H1 (cell line): ENCODE data around the gene SGSM1. TPM values are rescaled to one million over a fixed set of nuclear protein-coding genes. Genes with fewer than 3 reads are reported as not detected.

Source experiments
- CTCF ChIA-PET: fragments of 300-600 bp; sonication (Branson Sonifier 250); formaldehyde crosslinking; loops from one replicate; lab custom pipeline; 2021; ENCODE audit not compliant: partially characterized antibody; lab: Charles Lee
- POLR2A ChIA-PET: fragments of 300-600 bp; sonication (Branson Sonifier 250); formaldehyde crosslinking; loops from one replicate; lab custom pipeline; 2021; ENCODE audit warnings: inconsistent platforms; ENCODE audit not compliant: partially characterized antibody; lab: Charles Lee
- DNase-seq, 2 experiments: peaks; one replicate each; pipeline versions ENCODE4 v3.0.0 to v3.0.0-alpha.2; 2010 to 2022; ENCODE audit warnings: low spot score in 2 of 2, low read depth in 1 of 2, mixed read lengths in 1 of 2
- FAIRE-seq: peaks from 2 replicates; lab custom pipeline; 2011; peaks lifted over from hg19 to GRCh38; lab: Jason Lieb, UNC
- H2AFZ ChIP-seq: 2 replicates; pipeline ENCODE4 v1.8.1; 2012; ENCODE audit warnings: low read length, inconsistent platforms
- H2AK5ac ChIP-seq: 2 replicates; pipeline ENCODE4 v1.6.1; 2013; ENCODE audit warnings: low read depth, low read length
- H2BK120ac ChIP-seq: replicated peaks from 2 replicates; pipeline ENCODE3; 2013; ENCODE audit warnings: low read depth, low read length, inconsistent platforms
- H2BK12ac ChIP-seq: 2 replicates; pipeline ENCODE4 v1.6.1; 2013; ENCODE audit warnings: low read depth, low read length
- H2BK15ac ChIP-seq: 2 replicates; pipeline ENCODE4 v1.6.1; 2013; ENCODE audit warnings: low read length
- H2BK20ac ChIP-seq: 2 replicates; pipeline ENCODE4 v1.6.1; 2013; ENCODE audit warnings: low read length
- H2BK5ac ChIP-seq: 2 replicates; pipeline ENCODE4 v1.6.1; 2013; ENCODE audit warnings: low read depth, low read length
- H3K14ac ChIP-seq: 2 replicates; pipeline ENCODE4 v1.6.1; 2013; ENCODE audit warnings: inconsistent platforms; ENCODE audit not compliant: insufficient read length
- H3K18ac ChIP-seq: 2 replicates; pipeline ENCODE4 v1.6.1; 2013; ENCODE audit warnings: low read length; ENCODE audit errors: extremely low read depth
- H3K23ac ChIP-seq: 2 replicates; pipeline ENCODE4 v1.6.1; 2013; ENCODE audit warnings: inconsistent platforms; ENCODE audit not compliant: insufficient read length
- H3K23me2 ChIP-seq: 2 replicates; pipeline ENCODE4 v1.6.1; 2013; ENCODE audit warnings: low read depth, low read length
- H3K27ac ChIP-seq: 2 replicates; pipeline ENCODE4 v1.6.1; 2011; ENCODE audit warnings: low read depth, low read length, inconsistent platforms
- H3K27me3 ChIP-seq, 4 experiments: replicated peaks in 1 of 4; 1 replicate in 1 of 4; 2 replicates in 3 of 4; pipeline versions ENCODE4 v1.6.1 to v1.8.1; 2011 to 2013; ENCODE audit warnings: low read length in 3 of 4, mild to moderate bottlenecking in 3 of 4, inconsistent platforms in 2 of 4, mixed read lengths in 2 of 4, moderate library complexity in 1 of 4; ENCODE audit not compliant: control insufficient read depth in 3 of 4, insufficient read depth in 3 of 4; ENCODE audit errors: extremely low read depth in 1 of 4
- H3K36me3 ChIP-seq, 4 experiments: 2 replicates each; pipeline versions ENCODE4 v1.6.1 to v1.8.1; 2011 to 2013; ENCODE audit warnings: mild to moderate bottlenecking in 4 of 4, low read length in 3 of 4, moderate library complexity in 2 of 4, control low read depth in 1 of 4, inconsistent platforms in 1 of 4; ENCODE audit not compliant: insufficient read depth in 4 of 4, control insufficient read depth in 2 of 4
- H3K4ac ChIP-seq: replicated peaks from 2 replicates; pipeline ENCODE3; 2013; ENCODE audit warnings: low read length, low read depth, mixed read lengths, inconsistent platforms; ENCODE audit not compliant: insufficient read length
- H3K4me1 ChIP-seq, 4 experiments: replicated peaks in 1 of 4; 1 replicate in 1 of 4; 2 replicates in 3 of 4; pipeline versions ENCODE4 v1.6.1 to v1.8.1; 2011 to 2013; ENCODE audit warnings: low read length in 3 of 4, inconsistent platforms in 2 of 4, mixed read lengths in 1 of 4; ENCODE audit not compliant: insufficient read depth in 4 of 4, control insufficient read depth in 3 of 4
- H3K4me2 ChIP-seq, 2 experiments: 2 replicates each; pipeline versions ENCODE4 v1.6.1 to v1.8.1; 2011 to 2013; ENCODE audit warnings: low read depth in 2 of 2, low read length in 2 of 2, control low read depth in 1 of 2, inconsistent platforms in 1 of 2, mild to moderate bottlenecking in 1 of 2; ENCODE audit not compliant: insufficient read depth in 1 of 2
- H3K4me3 ChIP-seq, 4 experiments: fragments of 200-600, 300-600 bp in 1 of 4; sonication (generic), shearing (Covaris generic), sonication (Bioruptor Twin) in 1 of 4; 2 replicates each; pipeline versions ENCODE4 v1.5.1 to v1.8.1; 2011 to 2016; ENCODE audit warnings: low read length in 4 of 4, low read depth in 3 of 4, control low read depth in 2 of 4, inconsistent platforms in 2 of 4, mild to moderate bottlenecking in 2 of 4, mixed read lengths in 1 of 4, moderate library complexity in 1 of 4; ENCODE audit not compliant: insufficient read depth in 2 of 4; ENCODE audit errors: extremely low read depth in 1 of 4
- H3K56ac ChIP-seq: replicated peaks from 2 replicates; pipeline ENCODE3; 2013; ENCODE audit warnings: low read depth, mild to moderate bottlenecking, mixed read lengths, low read length, inconsistent platforms; ENCODE audit not compliant: insufficient read length
- H3K79me1 ChIP-seq: 2 replicates; pipeline ENCODE4 v1.6.1; 2013; ENCODE audit warnings: low read depth, low read length, control low read depth
- H3K79me2 ChIP-seq, 2 experiments: 2 replicates each; pipeline versions ENCODE4 v1.6.1 to v1.8.1; 2012 to 2013; ENCODE audit warnings: low read length in 2 of 2, mild to moderate bottlenecking in 2 of 2, inconsistent platforms in 1 of 2; ENCODE audit not compliant: insufficient read depth in 2 of 2, control insufficient read depth in 1 of 2
- H3K9ac ChIP-seq, 4 experiments: replicated peaks in 1 of 4; 1 replicate in 1 of 4; 2 replicates in 3 of 4; pipeline versions ENCODE4 v1.6.1 to v1.8.1; 2011 to 2013; ENCODE audit warnings: low read depth in 3 of 4, low read length in 3 of 4, control low read depth in 2 of 4, mild to moderate bottlenecking in 2 of 4, moderate library complexity in 2 of 4, inconsistent platforms in 1 of 4; ENCODE audit errors: extremely low read depth in 1 of 4
- H3K9me3 ChIP-seq, 2 experiments: 2 replicates each; pipeline versions ENCODE4 v1.6.1 to v1.8.1; 2012 to 2013; ENCODE audit warnings: mild to moderate bottlenecking in 2 of 2, moderate library complexity in 2 of 2, control low read depth in 1 of 2, inconsistent platforms in 1 of 2, low read depth in 1 of 2, low read length in 1 of 2, mixed read lengths in 1 of 2; ENCODE audit not compliant: insufficient read depth in 2 of 2
- H4K20me1 ChIP-seq, 2 experiments: replicated peaks in 1 of 2; 2 replicates each; pipeline versions ENCODE3 to v1.8.1; 2011 to 2013; ENCODE audit warnings: inconsistent platforms in 2 of 2, low read length in 2 of 2, mild to moderate bottlenecking in 1 of 2; ENCODE audit not compliant: insufficient read depth in 2 of 2, control insufficient read depth in 1 of 2
- H4K5ac ChIP-seq: 2 replicates; pipeline ENCODE4 v1.6.1; 2013; ENCODE audit warnings: low read length, low read depth, mixed read lengths, inconsistent platforms; ENCODE audit not compliant: insufficient read length
- H4K8ac ChIP-seq: 2 replicates; pipeline ENCODE4 v1.8.0; 2013; ENCODE audit warnings: mild to moderate bottlenecking, moderate library complexity, low read length, inconsistent platforms; ENCODE audit not compliant: insufficient read depth; ENCODE audit errors: extremely low read depth
- H4K91ac ChIP-seq: replicated peaks from 2 replicates; pipeline ENCODE3; 2013; ENCODE audit warnings: low read length, mixed read lengths, inconsistent platforms; ENCODE audit not compliant: insufficient read length
- KDM1A ChIP-seq: fragments of 200-600, 300-600 bp; sonication (generic); IDR thresholded peaks from 2 replicates; pipeline ENCODE4 v1.7.1; 2016; ENCODE audit warnings: mild to moderate bottlenecking, low read length, borderline replicate concordance
- KDM5A ChIP-seq: fragments of 200-600 bp; IDR thresholded peaks from 2 replicates; pipeline ENCODE4 v1.7.1; 2012; ENCODE audit warnings: mild to moderate bottlenecking, low read length, inconsistent platforms, mixed read lengths
- MAFK ChIP-seq: IDR thresholded peaks from 2 replicates; pipeline ENCODE4 v1.6.1; 2012; ENCODE audit warnings: low read depth, mild to moderate bottlenecking, improper control_type of control experiment, low read length
- POU5F1 ChIP-seq: IDR thresholded peaks from 2 replicates; pipeline ENCODE4 v1.6.1; 2011; ENCODE audit warnings: low read depth, mild to moderate bottlenecking, low read length, moderate library complexity
- RAD21 ChIP-seq, 2 experiments: IDR thresholded peaks in 1 of 2; conservative IDR thresholded peaks in 1 of 2; 2 replicates each; pipeline ENCODE4 v1.6.1; 2011; ENCODE audit warnings: low read depth in 2 of 2, low read length in 2 of 2, improper control_type of control experiment in 1 of 2, inconsistent platforms in 1 of 2, mild to moderate bottlenecking in 1 of 2, moderate library complexity in 1 of 2
- WGBS, 2 experiments: shearing (Covaris generic) in 1 of 2; methylation state at CpG; one replicate each; pipeline versions ENCODE4 v1.1.6 to v1.1.7; 2013 to 2015; ENCODE audit warnings: low lambda C conversion rate in 2 of 2, mixed read lengths in 2 of 2, inconsistent platforms in 1 of 2, low coverage in 1 of 2, missing lambda C conversion rate in 1 of 2; ENCODE audit not compliant: insufficient replicate concordance in 2 of 2, insufficient coverage in 1 of 2, insufficient read length in 1 of 2; ENCODE audit errors: extremely low coverage in 1 of 2, missing lambda C conversion rate in 1 of 2; 5-methylcytosine and 5-hydroxymethylcytosine counted together
- polyA plus RNA-seq, 7 experiments: library from polyadenylated mRNA; depleted of rRNA in 3 of 7; stranded (reverse) in 5 of 7; unstranded in 2 of 7; fragments of >200 nt in 5 of 7; fragments of 200-250 nt in 2 of 7; gene quantifications; 1 replicate in 5 of 7; 2 replicates in 1 of 7; 4 replicates in 1 of 7; pipeline versions ENCODE4 v1.2.1 to v1.2.3, GENCODE V29; 2011 to 2013; ENCODE audit warnings: missing spikeins in 2 of 7, mixed read lengths in 2 of 7
- total RNA-seq: library from RNA; stranded (reverse); fragmentation: NEBNext Ultra II Directional; extraction: Animal tissue kit (Norgen Biotek cat#: 25700); gene quantifications from 2 replicates; pipeline ENCODE4 v1.2.1, GENCODE V29; 2021

Gene SGSM1
- total and polyA plus RNA-seq, 2 of the 8 experiments (the other 6 are each of a cell fraction or from before 2014, with no cell fraction given): 2.8 to 5.2 TPM

GRCh38 chr22:24868979-24869378 lies 63.0 kb downstream of the SGSM1 start:
- Histone ChIP-seq H3K4me3 (no peak overlapping the region), H2AK5ac (no peak overlapping the region), H4K8ac (no peak overlapping the region), H3K23ac (no peak overlapping the region), H4K91ac (no peak overlapping the region), H3K36me3 (peaks cover 0 to 2% (median 0%) of the 10 kb centered on the region in 4 experiments; a peak in 1 of 8 replicates), H2AFZ (no peak overlapping the region), H3K56ac (no peak overlapping the region), H2BK5ac (no peak overlapping the region), H3K79me2 (no peaks in the 10 kb centered on the region), H4K5ac (no peak overlapping the region), H3K9ac (no peak overlapping the region), H3K4me1 (no peaks in the 10 kb centered on the region), H3K18ac (no peak overlapping the region), H3K27me3 (no peaks in the 10 kb centered on the region; a peak in 1 of 7 replicates), H4K20me1 (peaks cover 0 to 1% of the 10 kb centered on the region in 2 experiments), H3K27ac (no peak overlapping the region), H3K4me2 (no peak overlapping the region), H2BK15ac (no peak overlapping the region)
- no peak for FAIRE-seq
- CTCF ChIA-PET: no interaction called here
- 89% methylated on average over 7 of the region's 7 CpGs; no CpG with 5 or more reads in 1 of the 2 experiments for WGBS, 2 experiments
- no peak for TF ChIP-seq POU5F1
- no peak for TF ChIP-seq KDM1A
- no peak for TF ChIP-seq RAD21 (IDR thresholded peaks at IDR 0.05 in 1 of 2, conservative IDR thresholded peaks at IDR 0.05 in 1 of 2; ENCODE audit: low read depth in 2 of 2, low read length in 2 of 2)
- TF ChIP-seq KDM5A: no peak
- no peak for TF ChIP-seq MAFK
- TF ChIP-seq, all 59 proteins: peak for 0
- Histone ChIP-seq H3K23me2 (no peaks in the 10 kb centered on the region), H3K9me3 (no peaks in the 10 kb centered on the region), H2BK12ac (no peak overlapping the region), H3K14ac (no peak overlapping the region), H3K79me1 (no peaks in the 10 kb centered on the region), H3K4ac (no peak overlapping the region), H2BK120ac (no peak overlapping the region), H2BK20ac (no peak overlapping the region)
- POLR2A ChIA-PET: no interaction called here
- no peak for DNase-seq
